H1 (cell line): ENCODE results near the gene OLAH.

Experiments
- CTCF ChIP-seq, 3 experiments: IDR thresholded peaks; 1 replicate in 2 of 3; 2 replicates in 1 of 3; pipeline versions ENCODE4 v1.5.1 to v1.6.1; 2011; ENCODE audit warnings: low read length in 3 of 3, mild to moderate bottlenecking in 3 of 3, inconsistent platforms in 2 of 3, low read depth in 1 of 3, moderate library complexity in 1 of 3; ENCODE audit not compliant: insufficient read depth in 1 of 3; ENCODE audit errors: control extremely low read depth in 1 of 3
- E2F6 ChIP-seq: IDR thresholded peaks from 2 replicates; pipeline ENCODE4 v1.6.1; 2012; ENCODE audit warnings: inconsistent platforms
- EP300 ChIP-seq, 2 experiments: IDR thresholded peaks; 1 replicate in 1 of 2; 2 replicates in 1 of 2; pipeline ENCODE4 v1.6.1; 2011 to 2012; ENCODE audit warnings: low read depth in 2 of 2, low read length in 2 of 2, mild to moderate bottlenecking in 2 of 2, borderline replicate concordance in 1 of 2, inconsistent platforms in 1 of 2, moderate library complexity in 1 of 2
- EZH2 ChIP-seq: fragments of 200-600 bp; sonication (generic); IDR thresholded peaks from 2 replicates; pipeline ENCODE4 v1.7.1; 2012; ENCODE audit warnings: low read depth, mild to moderate bottlenecking, moderate library complexity, low read length, inconsistent platforms; ENCODE audit not compliant: severe bottlenecking
- HDAC6 ChIP-seq: IDR thresholded peaks from one replicate; pipeline ENCODE4 v1.7.1; 2012; ENCODE audit warnings: low read depth, mild to moderate bottlenecking, inconsistent platforms, low read length, moderate library complexity
- JUN ChIP-seq: IDR thresholded peaks from 2 replicates; pipeline ENCODE4 v1.6.1; 2011; ENCODE audit warnings: low read depth, mild to moderate bottlenecking, improper control_type of control experiment, low read length
- MAFK ChIP-seq: IDR thresholded peaks from 2 replicates; pipeline ENCODE4 v1.6.1; 2012; ENCODE audit warnings: low read depth, mild to moderate bottlenecking, improper control_type of control experiment, low read length
- POLR2A ChIP-seq, 2 experiments: IDR thresholded peaks; 1 replicate in 1 of 2; 2 replicates in 1 of 2; pipeline ENCODE4 v1.6.1; 2011; ENCODE audit warnings: low read depth in 2 of 2, low read length in 2 of 2, mild to moderate bottlenecking in 2 of 2; ENCODE audit errors: control extremely low read depth in 1 of 2
- RAD21 ChIP-seq, 2 experiments: IDR thresholded peaks in 1 of 2; conservative IDR thresholded peaks in 1 of 2; 2 replicates each; pipeline ENCODE4 v1.6.1; 2011; ENCODE audit warnings: low read depth in 2 of 2, low read length in 2 of 2, improper control_type of control experiment in 1 of 2, inconsistent platforms in 1 of 2, mild to moderate bottlenecking in 1 of 2, moderate library complexity in 1 of 2
- RNF2 ChIP-seq: fragments of 200-900, 300-1000 bp; sonication (generic); IDR thresholded peaks from 2 replicates; pipeline ENCODE4 v1.7.1; 2016; ENCODE audit warnings: borderline replicate concordance, low read depth, mild to moderate bottlenecking, antibody characterized with exemption, low read length; ENCODE audit not compliant: poor library complexity, severe bottlenecking; ENCODE audit errors: missing control alignments
- SUZ12 ChIP-seq: fragments of 200-600 bp; sonication (generic); IDR thresholded peaks from 2 replicates; pipeline ENCODE4 v1.6.1; 2012; ENCODE audit warnings: mild to moderate bottlenecking, inconsistent platforms, low read length, moderate library complexity, mixed read lengths
- YY1 ChIP-seq: IDR thresholded peaks from 2 replicates; pipeline ENCODE4 v1.6.1; 2011; ENCODE audit warnings: low read depth, mild to moderate bottlenecking, low read length

GRCh38 chr10:15099886-15100285 is 56.1 kb downstream of the OLAH start:
- TF ChIP-seq CTCF (IDR thresholded peaks at IDR 0.05; ENCODE audit: control extremely low read depth in 1 of 3, insufficient read depth in 1 of 3, low read depth in 1 of 3, low read length in 3 of 3) (no peak), SUZ12 (no peak), EZH2 (no peak), POLR2A (IDR thresholded peaks at IDR 0.05; ENCODE audit: control extremely low read depth in 1 of 2, low read depth in 2 of 2, low read length in 2 of 2) (no peak), MAFK (no peak), YY1 (no peak), EP300 (IDR thresholded peaks at IDR 0.05; ENCODE audit: borderline replicate concordance in 1 of 2, low read depth in 2 of 2, low read length in 2 of 2) (no peak), RNF2 (no peak), HDAC6 (no peak), E2F6 (no peak), RAD21 (IDR thresholded peaks at IDR 0.05 in 1 of 2, conservative IDR thresholded peaks at IDR 0.05 in 1 of 2; ENCODE audit: low read depth in 2 of 2, low read length in 2 of 2) (no peak), JUN (no peak)
